Left ventricle myocardium inferior (tissue), 1 donor: ENCODE measurements around the gene IKZF3. TPM values are rescaled to one million over a fixed set of nuclear protein-coding genes. Genes with fewer than 3 reads are reported as not detected.
"Not testable (repeated sequence)": the region's sequence is repeated elsewhere in the genome, so short reads cannot be mapped to it uniquely, and the experiment has no call there.

Experiments
- DNase-seq: peaks from one replicate; pipeline ENCODE4 v3.0.0-alpha.2; 2020
- H3K27ac ChIP-seq: fragments of 200-600 bp; replicated peaks from 2 replicates; pipeline ENCODE4 v1.8.0; 2021
- H3K27me3 ChIP-seq: fragments of 200-600 bp; 2 replicates; pipeline ENCODE4 v1.8.0; 2021; ENCODE audit warnings: low read depth
- H3K36me3 ChIP-seq: fragments of 200-600 bp; 2 replicates; pipeline ENCODE4 v1.8.0; 2021
- H3K4me1 ChIP-seq: fragments of 200-600 bp; 2 replicates; pipeline ENCODE4 v1.8.0; 2021
- H3K4me3 ChIP-seq: fragments of 200-600 bp; 2 replicates; pipeline ENCODE4 v1.8.0; 2021; ENCODE audit warnings: mild to moderate bottlenecking, moderate library complexity
- H3K9me3 ChIP-seq: fragments of 200-600 bp; replicated peaks from 2 replicates; pipeline ENCODE4 v1.8.0; 2021
- intact Hi-C: fragments of 100-400 bp; cut with micrococcal nuclease; formaldehyde crosslinking; loops from one replicate; pipeline ENCODE4 v1.11.0; 2022
- total RNA-seq: library from RNA; stranded (reverse); fragmentation: NEBNext Ultra II Directional; extraction: Animal tissue kit (Norgen Biotek cat#: 25700); gene quantifications from one replicate; pipeline ENCODE4 v1.2.1, GENCODE V29; 2021
- TF ChIP-seq, protein P1 (sequence below): fragments of 200-600 bp; IDR thresholded peaks from 2 replicates; pipeline ENCODE4 v1.8.0; 2021; ENCODE audit warnings: antibody characterized with exemption, mild to moderate bottlenecking, borderline replicate concordance
- donor health status: DM: no; HTN: yes; CAD: no; lungs with severe emphysema.

Gene IKZF3
- total RNA-seq, 1 donor from 2014 or later: 0.16 TPM

DNA sequence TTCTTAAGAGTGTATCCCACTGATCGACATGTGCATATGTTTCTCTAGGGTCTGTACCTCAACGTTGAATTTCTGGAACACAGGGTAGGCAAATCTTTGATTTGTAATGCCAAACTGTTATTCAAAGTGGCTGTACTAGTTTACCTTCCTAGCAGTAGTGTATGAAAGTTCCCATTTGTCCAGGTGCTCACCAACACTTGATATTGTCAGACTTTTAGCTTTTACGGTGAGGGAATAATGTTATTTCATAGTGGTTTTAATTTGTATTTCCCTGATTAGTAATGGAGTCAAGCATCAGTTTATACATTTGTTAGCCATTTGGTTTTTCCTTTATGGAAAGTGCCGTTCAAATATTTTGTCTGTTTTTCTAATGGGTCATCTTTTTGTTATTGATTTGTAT is 34.0 kb upstream of the IKZF3 start:
- intact Hi-C loops: no loop called here
- H3K36me3 ChIP-seq: no peaks in the 10 kb centered on the region
- no peak overlapping the region for H3K4me3 ChIP-seq
- TF ChIP-seq, protein P1, sequence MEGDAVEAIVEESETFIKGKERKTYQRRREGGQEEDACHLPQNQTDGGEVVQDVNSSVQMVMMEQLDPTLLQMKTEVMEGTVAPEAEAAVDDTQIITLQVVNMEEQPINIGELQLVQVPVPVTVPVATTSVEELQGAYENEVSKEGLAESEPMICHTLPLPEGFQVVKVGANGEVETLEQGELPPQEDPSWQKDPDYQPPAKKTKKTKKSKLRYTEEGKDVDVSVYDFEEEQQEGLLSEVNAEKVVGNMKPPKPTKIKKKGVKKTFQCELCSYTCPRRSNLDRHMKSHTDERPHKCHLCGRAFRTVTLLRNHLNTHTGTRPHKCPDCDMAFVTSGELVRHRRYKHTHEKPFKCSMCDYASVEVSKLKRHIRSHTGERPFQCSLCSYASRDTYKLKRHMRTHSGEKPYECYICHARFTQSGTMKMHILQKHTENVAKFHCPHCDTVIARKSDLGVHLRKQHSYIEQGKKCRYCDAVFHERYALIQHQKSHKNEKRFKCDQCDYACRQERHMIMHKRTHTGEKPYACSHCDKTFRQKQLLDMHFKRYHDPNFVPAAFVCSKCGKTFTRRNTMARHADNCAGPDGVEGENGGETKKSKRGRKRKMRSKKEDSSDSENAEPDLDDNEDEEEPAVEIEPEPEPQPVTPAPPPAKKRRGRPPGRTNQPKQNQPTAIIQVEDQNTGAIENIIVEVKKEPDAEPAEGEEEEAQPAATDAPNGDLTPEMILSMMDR: no peak
- no peaks in the 10 kb centered on the region for H3K9me3 ChIP-seq
- no peak for DNase-seq
- peaks cover 1% of the 10 kb centered on the region for H3K27me3 ChIP-seq
- no peak overlapping the region for H3K27ac ChIP-seq
- no peaks in the 10 kb centered on the region for H3K4me1 ChIP-seq

DNA sequence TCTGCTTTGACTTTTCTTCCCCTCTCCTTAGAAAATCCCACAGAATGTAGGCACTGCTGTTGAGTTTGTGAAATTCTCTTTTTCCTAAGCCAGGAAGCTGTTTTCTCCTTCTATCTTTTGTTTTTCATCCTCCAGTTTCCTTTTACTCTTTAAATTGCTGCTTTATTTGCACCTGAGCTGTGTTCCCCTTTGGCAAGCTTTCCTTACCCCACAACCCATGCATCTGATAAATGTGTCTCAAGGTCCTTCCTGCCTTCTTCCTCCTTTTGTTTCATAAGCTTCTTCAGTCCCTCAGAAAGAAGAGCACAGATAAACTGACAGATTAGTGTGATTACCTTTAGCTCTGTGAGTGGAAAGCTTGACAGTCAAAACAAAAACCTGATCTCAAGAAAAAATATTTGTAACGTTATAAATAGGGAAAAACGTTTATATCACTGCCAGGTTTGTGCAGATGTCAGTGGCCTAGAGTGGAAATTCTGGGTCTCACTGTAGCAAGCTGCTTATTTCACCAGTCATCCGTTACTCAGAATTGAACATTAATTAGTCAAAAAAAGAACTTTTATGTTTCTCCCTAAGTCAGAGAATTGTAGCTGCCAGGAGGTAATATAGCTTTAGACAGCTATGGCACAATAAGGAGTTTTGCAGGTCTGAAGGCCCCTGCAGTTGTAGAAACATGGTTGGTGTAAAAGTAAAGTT is 30.7 kb upstream of the IKZF3 start:
- TF ChIP-seq, protein P1: no peak
- DNase-seq: no peak
- Histone ChIP-seq H3K4me3 (no peak overlapping the region), H3K36me3 (no peaks in the 10 kb centered on the region), H3K27me3 (peaks cover 34% of the 10 kb centered on the region), H3K4me1 (no peaks in the 10 kb centered on the region), H3K27ac (no peak overlapping the region), H3K9me3 (no peaks in the 10 kb centered on the region)
- intact Hi-C loops: no loop called here

DNA sequence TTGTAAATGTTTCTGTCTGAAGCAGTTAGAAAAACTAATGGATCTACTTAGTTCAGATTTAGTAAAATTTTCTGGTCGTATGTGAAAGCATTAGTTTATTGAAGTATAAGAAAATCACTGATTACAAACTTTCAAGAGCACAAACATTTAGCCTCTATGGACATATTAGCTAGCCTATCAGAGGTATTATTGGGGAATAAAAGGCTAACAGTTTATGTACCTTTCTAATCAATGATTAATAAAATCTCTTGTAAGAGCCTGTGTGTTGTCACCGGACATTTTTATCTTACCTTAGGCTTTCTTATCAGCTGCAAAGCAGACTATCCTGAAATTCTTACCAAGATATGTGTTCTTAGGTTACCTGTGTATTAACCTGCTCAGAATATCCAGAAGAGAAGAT is 25.1 kb upstream of the IKZF3 start:
- H3K27me3 ChIP-seq: peaks cover 80% of the 10 kb centered on the region
- no peaks in the 10 kb centered on the region for H3K4me1 ChIP-seq
- no peaks in the 10 kb centered on the region for H3K36me3 ChIP-seq
- no peak overlapping the region for H3K4me3 ChIP-seq
- H3K27ac ChIP-seq: no peak overlapping the region
- DNase-seq: no peak
- H3K9me3 ChIP-seq: no peaks in the 10 kb centered on the region
- TF ChIP-seq, protein P1: no peak
- intact Hi-C loops: no loop called here

DNA sequence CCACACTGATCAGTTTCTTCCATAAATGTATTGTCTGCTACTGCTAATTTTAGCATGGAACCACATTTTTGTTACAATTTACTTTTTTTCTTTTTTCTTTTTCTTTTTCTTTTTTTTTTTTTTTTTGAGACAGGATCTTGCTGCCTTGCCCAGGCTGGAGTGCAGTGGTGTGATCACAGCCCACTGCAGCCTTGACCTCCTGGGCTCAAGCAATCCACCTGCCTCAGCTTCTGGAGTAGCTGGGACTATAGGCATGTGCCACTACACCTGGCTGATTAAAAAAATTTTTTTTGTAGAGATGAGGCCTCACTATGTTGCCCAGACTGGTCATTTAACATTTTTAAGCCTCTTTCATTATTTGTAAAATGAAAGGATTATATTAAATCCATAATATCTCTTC is 23.0 kb upstream of the IKZF3 start:
- no peaks in the 10 kb centered on the region for H3K9me3 ChIP-seq
- H3K4me1 ChIP-seq: no peaks in the 10 kb centered on the region
- intact Hi-C loops: no loop called here
- no peak overlapping the region for H3K4me3 ChIP-seq
- TF ChIP-seq, protein P1: no peak
- H3K36me3 ChIP-seq: no peaks in the 10 kb centered on the region
- no peak for DNase-seq
- H3K27me3 ChIP-seq: peaks cover 87% of the 10 kb centered on the region
- H3K27ac ChIP-seq: no peak overlapping the region

DNA sequence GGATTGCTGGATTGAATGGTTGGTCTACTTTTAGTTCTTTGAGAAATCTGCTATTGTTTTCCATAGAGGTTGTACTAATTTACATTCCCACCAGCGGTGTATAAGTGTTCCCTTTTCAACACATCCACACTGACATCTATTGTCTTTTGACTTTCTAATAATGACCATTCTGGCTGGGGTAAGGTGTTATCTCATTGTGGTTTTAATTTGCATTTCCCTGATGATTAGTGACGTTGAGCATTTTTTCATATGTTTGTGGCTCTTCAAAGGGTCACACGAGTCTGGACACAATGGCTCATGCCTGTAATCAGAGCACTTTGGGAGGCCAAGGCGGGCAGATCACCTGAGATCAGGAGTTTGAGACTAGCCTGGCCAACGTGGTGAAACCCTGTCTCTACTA is 22.0 kb upstream of the IKZF3 start:
- H3K27ac ChIP-seq, H3K9me3 ChIP-seq, DNase-seq, H3K4me3 ChIP-seq, intact Hi-C loops, H3K4me1 ChIP-seq, H3K36me3 ChIP-seq: not testable (repeated sequence)
- peaks cover 77% of the 10 kb centered on the region for H3K27me3 ChIP-seq

DNA sequence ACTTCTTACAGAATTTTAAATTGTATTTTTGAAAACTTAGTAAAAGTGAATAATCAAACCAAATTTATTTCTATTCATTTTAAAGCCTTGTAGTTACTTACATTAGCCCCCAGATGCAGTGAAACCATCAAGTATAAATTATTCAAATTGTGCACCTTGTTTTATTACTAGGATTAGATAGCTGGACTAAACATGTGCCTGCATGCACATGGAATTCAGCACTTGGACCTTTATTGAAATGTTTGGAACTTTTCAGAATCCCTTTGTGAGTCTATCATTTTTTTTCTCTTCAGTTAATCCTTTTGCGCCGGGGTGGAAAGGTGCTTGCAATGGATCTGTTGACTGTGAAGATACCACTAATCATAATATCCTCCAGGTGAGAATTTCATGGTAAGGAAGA is 8.6 kb upstream of the IKZF3 start:
- no peak overlapping the region for H3K4me3 ChIP-seq
- H3K27ac ChIP-seq: no peak overlapping the region
- no peaks in the 10 kb centered on the region for H3K4me1 ChIP-seq
- TF ChIP-seq, protein P1: peak; percentile 43
- H3K9me3 ChIP-seq: no peaks in the 10 kb centered on the region
- H3K27me3 ChIP-seq: peaks cover 71% of the 10 kb centered on the region
- no peaks in the 10 kb centered on the region for H3K36me3 ChIP-seq
- DNase-seq: no peak
- intact Hi-C loops: no loop called here
